ENCODE results near the gene ADAMTS8.

- TF ChIP-seq CTCF (IDR thresholded peaks at IDR 0.05) (no peak), POLR2AphosphoS5 (IDR thresholded peaks at IDR 0.05; ENCODE audit: low read depth, low read length) (no peak), SIN3A (IDR thresholded peaks at IDR 0.05; ENCODE audit: borderline replicate concordance, insufficient read depth, low read depth, low read length) (no peak)
Observed at GRCh38 chr11:130369141-130369691, 59.2 kb downstream of the ADAMTS8 start.
